ENCODE results near the gene MRPL33.

GRCh38 chr2:27779417-27780055 is 8.0 kb downstream of the MRPL33 start:
- TF ChIP-seq, protein P1, sequence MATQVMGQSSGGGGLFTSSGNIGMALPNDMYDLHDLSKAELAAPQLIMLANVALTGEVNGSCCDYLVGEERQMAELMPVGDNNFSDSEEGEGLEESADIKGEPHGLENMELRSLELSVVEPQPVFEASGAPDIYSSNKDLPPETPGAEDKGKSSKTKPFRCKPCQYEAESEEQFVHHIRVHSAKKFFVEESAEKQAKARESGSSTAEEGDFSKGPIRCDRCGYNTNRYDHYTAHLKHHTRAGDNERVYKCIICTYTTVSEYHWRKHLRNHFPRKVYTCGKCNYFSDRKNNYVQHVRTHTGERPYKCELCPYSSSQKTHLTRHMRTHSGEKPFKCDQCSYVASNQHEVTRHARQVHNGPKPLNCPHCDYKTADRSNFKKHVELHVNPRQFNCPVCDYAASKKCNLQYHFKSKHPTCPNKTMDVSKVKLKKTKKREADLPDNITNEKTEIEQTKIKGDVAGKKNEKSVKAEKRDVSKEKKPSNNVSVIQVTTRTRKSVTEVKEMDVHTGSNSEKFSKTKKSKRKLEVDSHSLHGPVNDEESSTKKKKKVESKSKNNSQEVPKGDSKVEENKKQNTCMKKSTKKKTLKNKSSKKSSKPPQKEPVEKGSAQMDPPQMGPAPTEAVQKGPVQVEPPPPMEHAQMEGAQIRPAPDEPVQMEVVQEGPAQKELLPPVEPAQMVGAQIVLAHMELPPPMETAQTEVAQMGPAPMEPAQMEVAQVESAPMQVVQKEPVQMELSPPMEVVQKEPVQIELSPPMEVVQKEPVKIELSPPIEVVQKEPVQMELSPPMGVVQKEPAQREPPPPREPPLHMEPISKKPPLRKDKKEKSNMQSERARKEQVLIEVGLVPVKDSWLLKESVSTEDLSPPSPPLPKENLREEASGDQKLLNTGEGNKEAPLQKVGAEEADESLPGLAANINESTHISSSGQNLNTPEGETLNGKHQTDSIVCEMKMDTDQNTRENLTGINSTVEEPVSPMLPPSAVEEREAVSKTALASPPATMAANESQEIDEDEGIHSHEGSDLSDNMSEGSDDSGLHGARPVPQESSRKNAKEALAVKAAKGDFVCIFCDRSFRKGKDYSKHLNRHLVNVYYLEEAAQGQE (IDR thresholded peaks at IDR 0.05; ENCODE audit: unreplicated experiment), result no peak
- TF ChIP-seq CTCF (conservative IDR thresholded peaks at IDR 0.05; ENCODE audit: low read depth in 2 of 2) (no peak), POLR2AphosphoS5 (IDR thresholded peaks at IDR 0.05; ENCODE audit: low read depth) (no peak)
